ENCODE measurements around the gene MED27. TPM values are rescaled to one million over a fixed set of nuclear protein-coding genes. Genes with fewer than 3 reads are reported as not detected.

MED27 gene
- total and polyA plus RNA-seq, 2 experiments from 2014 or later: 21.4 to 41.1 TPM

GRCh38 chr9:131968632-131969031 lies 111.0 kb downstream of the MED27 start:
- in situ Hi-C loops (cut with MboI): no loop called here
- TF ChIP-seq EZH2phosphoT487 (IDR thresholded peaks at IDR 0.05; ENCODE audit: insufficient read depth, low read depth) (no peak), EZH2 (IDR thresholded peaks at IDR 0.05; ENCODE audit: insufficient read depth, poor library complexity, severe bottlenecking) (no peak)
- Histone ChIP-seq H2AFZ (no peak overlapping the region), H3K27me3 (replicated peaks; ENCODE audit: insufficient read depth) (no peaks in the 10 kb centered on the region), H4K20me1 (ENCODE audit: insufficient read depth) (no peaks in the 10 kb centered on the region), H3K4me1 (ENCODE audit: insufficient read depth) (no peaks in the 10 kb centered on the region), H3K27ac (no peak overlapping the region), H3K9me2 (ENCODE audit: insufficient read depth) (no peaks in the 10 kb centered on the region), H3K4me3 (no peak overlapping the region), H3K79me2 (ENCODE audit: insufficient read depth) (no peaks in the 10 kb centered on the region), H3K9ac (no peak overlapping the region), H3F3A (ENCODE audit: insufficient read depth) (no peaks in the 10 kb centered on the region), H3K36me3 (ENCODE audit: low read depth) (no peaks in the 10 kb centered on the region), H3K9me3 (ENCODE audit: low read depth) (no peaks in the 10 kb centered on the region), H3K4me2 (ENCODE audit: unreplicated experiment) (no peak overlapping the region)
- WGBS, 2 experiments (ENCODE audit: low coverage in 1 of 2, low lambda C conversion rate in 2 of 2, missing lambda C conversion rate in 2 of 2): 97% methylated on average over 9 of the region's 9 CpGs
- DNase-seq: no peak

- Histone ChIP-seq H3K9me2 (ENCODE audit: insufficient read depth) (no peaks in the 10 kb centered on the region), H2AFZ (no peak overlapping the region), H3K4me2 (ENCODE audit: unreplicated experiment) (no peak overlapping the region), H3K9ac (no peak overlapping the region), H3K4me3 (no peak overlapping the region), H4K20me1 (ENCODE audit: insufficient read depth) (no peaks in the 10 kb centered on the region), H3K4me1 (ENCODE audit: insufficient read depth) (no peaks in the 10 kb centered on the region), H3K79me2 (ENCODE audit: insufficient read depth) (no peaks in the 10 kb centered on the region), H3F3A (ENCODE audit: insufficient read depth) (no peaks in the 10 kb centered on the region), H3K27ac (no peak overlapping the region), H3K27me3 (replicated peaks; ENCODE audit: insufficient read depth) (no peaks in the 10 kb centered on the region), H3K9me3 (ENCODE audit: low read depth) (no peaks in the 10 kb centered on the region), H3K36me3 (ENCODE audit: low read depth) (no peaks in the 10 kb centered on the region)
- WGBS, 2 experiments (ENCODE audit: low coverage in 1 of 2, low lambda C conversion rate in 2 of 2, missing lambda C conversion rate in 2 of 2): 93 to 98% methylated on average over 7 of the region's 7 CpGs
- TF ChIP-seq EZH2 (IDR thresholded peaks at IDR 0.05; ENCODE audit: insufficient read depth, poor library complexity, severe bottlenecking): no peak
- TF ChIP-seq EZH2phosphoT487 (IDR thresholded peaks at IDR 0.05; ENCODE audit: insufficient read depth, low read depth): no peak
- in situ Hi-C loops (cut with MboI): no loop called here
- no peak for DNase-seq
These were observed 113.8 kb downstream of the MED27 start for GRCh38 chr9:131965841-131966240.

- no peak overlapping the region for H2AFZ ChIP-seq
- no peak for DNase-seq
These were observed 114.6 kb downstream of the MED27 start for GRCh38 chr9:131965103-131965502.

GRCh38 chr9:131963072-131964030 lies 116.3 kb downstream of the MED27 start:
- in situ Hi-C loops (cut with MboI): no loop called here
- Histone ChIP-seq H3K4me1 (ENCODE audit: insufficient read depth) (no peaks in the 10 kb centered on the region), H3K9ac (no peak overlapping the region), H3K27ac (no peak overlapping the region), H3K4me3 (no peak overlapping the region), H3K79me2 (ENCODE audit: insufficient read depth) (no peaks in the 10 kb centered on the region), H3K27me3 (replicated peaks; ENCODE audit: insufficient read depth) (no peaks in the 10 kb centered on the region), H3K4me2 (ENCODE audit: unreplicated experiment) (no peak overlapping the region), H3K9me2 (ENCODE audit: insufficient read depth) (no peaks in the 10 kb centered on the region), H2AFZ (no peak overlapping the region), H3F3A (ENCODE audit: insufficient read depth) (no peaks in the 10 kb centered on the region), H3K9me3 (ENCODE audit: low read depth) (no peaks in the 10 kb centered on the region), H4K20me1 (ENCODE audit: insufficient read depth) (no peaks in the 10 kb centered on the region), H3K36me3 (ENCODE audit: low read depth) (no peaks in the 10 kb centered on the region)
- 92 to 96% methylated on average over 12 of the region's 12 CpGs for WGBS, 2 experiments (ENCODE audit: low coverage in 1 of 2, low lambda C conversion rate in 2 of 2, missing lambda C conversion rate in 2 of 2)
- no peak for DNase-seq
- no peak for TF ChIP-seq EZH2 (IDR thresholded peaks at IDR 0.05; ENCODE audit: insufficient read depth, poor library complexity, severe bottlenecking)
- TF ChIP-seq EZH2phosphoT487 (IDR thresholded peaks at IDR 0.05; ENCODE audit: insufficient read depth, low read depth): no peak

More at GRCh38 chr9:131965103-131965502, 114.6 kb downstream of the MED27 start:
- WGBS, 2 experiments (ENCODE audit: low coverage in 1 of 2, low lambda C conversion rate in 2 of 2, missing lambda C conversion rate in 2 of 2): 93% methylated on average over 4 of the region's 4 CpGs
- H3K9ac ChIP-seq: no peak overlapping the region
- no peaks in the 10 kb centered on the region for H3K4me1 ChIP-seq (ENCODE audit: insufficient read depth)
- TF ChIP-seq EZH2 (IDR thresholded peaks at IDR 0.05; ENCODE audit: insufficient read depth, poor library complexity, severe bottlenecking) (no peak), EZH2phosphoT487 (IDR thresholded peaks at IDR 0.05; ENCODE audit: insufficient read depth, low read depth) (no peak)
- H3K9me2 ChIP-seq (ENCODE audit: insufficient read depth): no peaks in the 10 kb centered on the region
- H3K27ac ChIP-seq: no peak overlapping the region
- no peaks in the 10 kb centered on the region for H3K79me2 ChIP-seq (ENCODE audit: insufficient read depth)
- H3F3A ChIP-seq (ENCODE audit: insufficient read depth): no peaks in the 10 kb centered on the region
- no peaks in the 10 kb centered on the region for H3K36me3 ChIP-seq (ENCODE audit: low read depth)
- H3K9me3 ChIP-seq (ENCODE audit: low read depth): no peaks in the 10 kb centered on the region
- no peaks in the 10 kb centered on the region for H4K20me1 ChIP-seq (ENCODE audit: insufficient read depth)
- in situ Hi-C loops (cut with MboI): no loop called here
- H3K27me3 ChIP-seq (replicated peaks; ENCODE audit: insufficient read depth): no peaks in the 10 kb centered on the region
- no peak overlapping the region for H3K4me3 ChIP-seq
- no peak overlapping the region for H3K4me2 ChIP-seq (ENCODE audit: unreplicated experiment)
